ENCODE data around the gene ELOB. TPM values are rescaled to one million over a fixed set of nuclear protein-coding genes. Genes with fewer than 3 reads are reported as not detected.
A peak's percentile ranks its signal among the peaks of the same experiment; 100 is the strongest.

Gene ELOB
- 175 TPM for polyA plus RNA-seq
- long read RNA-seq, donor 1, transcript ELOB-202 (3 exons, 997 nt) = minor isoform, 57 of 131 reads
- long read RNA-seq, donor 1, transcript ELOB-203 (4 exons, 991 nt) = major isoform, 70 of 131 reads
- long read RNA-seq, donor 1, partial matches to known transcripts = 0 of 131 reads
- long read RNA-seq, donor 1, other reads (novel, unspliced or antisense) = 0 of 131 reads
- long read RNA-seq, donor 2, transcript ELOB-202 (3 exons, 997 nt) = major isoform, 134 of 263 reads
- long read RNA-seq, donor 2, transcript ELOB-203 (4 exons, 991 nt) = minor isoform, 119 of 263 reads
- long read RNA-seq, donor 2, partial matches to known transcripts = 6 of 263 reads
- long read RNA-seq, donor 2, other reads (novel, unspliced or antisense) = 0 of 263 reads
- long read RNA-seq, donor 3 = 0 reads
- long read RNA-seq, donor 4, transcript ELOB-203 (4 exons, 991 nt) = major isoform, 16 of 31 reads
- long read RNA-seq, donor 4, transcript ELOB-202 (3 exons, 997 nt) = minor isoform, 14 of 31 reads
- long read RNA-seq, donor 4, partial matches to known transcripts = 0 of 31 reads
- long read RNA-seq, donor 4, other reads (novel, unspliced or antisense) = 0 of 31 reads
- long read RNA-seq, donor 5, transcript ELOB-202 (3 exons, 997 nt) = major isoform, 66 of 128 reads
- long read RNA-seq, donor 5, transcript ELOB-203 (4 exons, 991 nt) = minor isoform, 60 of 128 reads
- long read RNA-seq, donor 5, partial matches to known transcripts = 0 of 128 reads
- long read RNA-seq, donor 5, other reads (novel, unspliced or antisense) = 0 of 128 reads
- long read RNA-seq, donor 6, transcript ELOB-203 (4 exons, 991 nt) = major isoform, 119 of 224 reads
- long read RNA-seq, donor 6, transcript ELOB-202 (3 exons, 997 nt) = minor isoform, 96 of 224 reads
- long read RNA-seq, donor 6, partial matches to known transcripts = 7 of 224 reads
- long read RNA-seq, donor 6, other reads (novel, unspliced or antisense) = 0 of 224 reads
- long read RNA-seq, donor 7, transcript ELOB-203 (4 exons, 991 nt) = major isoform, 96 of 193 reads
- long read RNA-seq, donor 7, transcript ELOB-202 (3 exons, 997 nt) = minor isoform, 86 of 193 reads
- long read RNA-seq, donor 7, partial matches to known transcripts = 8 of 193 reads
- long read RNA-seq, donor 7, other reads (novel, unspliced or antisense) = 0 of 193 reads
- long read RNA-seq, donor 8, transcript ELOB-202 (3 exons, 997 nt) = minor isoform, 140 of 395 reads
- long read RNA-seq, donor 8, transcript ELOB-203 (4 exons, 991 nt) = major isoform, 238 of 395 reads
- long read RNA-seq, donor 8, partial matches to known transcripts = 6 of 395 reads
- long read RNA-seq, donor 8, other reads (novel, unspliced or antisense) = 6 of 395 reads
- long read RNA-seq, donor 9, transcript ELOB-203 (4 exons, 991 nt) = major isoform, 195 of 349 reads
- long read RNA-seq, donor 9, transcript ELOB-205 (3 exons, 331 nt) = minor isoform, 6 of 349 reads
- long read RNA-seq, donor 9, transcript ELOB-202 (3 exons, 997 nt) = minor isoform, 147 of 349 reads
- long read RNA-seq, donor 9, partial matches to known transcripts = 0 of 349 reads
- long read RNA-seq, donor 9, other reads (novel, unspliced or antisense) = 0 of 349 reads
- long read RNA-seq, donor 10, transcript ELOB-202 (3 exons, 997 nt) = minor isoform, 113 of 274 reads
- long read RNA-seq, donor 10, transcript ELOB-203 (4 exons, 991 nt) = major isoform, 141 of 274 reads
- long read RNA-seq, donor 10, transcript ELOB-205 (3 exons, 331 nt) = minor isoform, 7 of 274 reads
- long read RNA-seq, donor 10, partial matches to known transcripts = 12 of 274 reads
- long read RNA-seq, donor 10, other reads (novel, unspliced or antisense) = 0 of 274 reads
- long read RNA-seq, donor 11, transcript ELOB-202 (3 exons, 997 nt) = minor isoform, 81 of 212 reads
- long read RNA-seq, donor 11, transcript ELOB-203 (4 exons, 991 nt) = major isoform, 115 of 212 reads
- long read RNA-seq, donor 11, partial matches to known transcripts = 11 of 212 reads
- long read RNA-seq, donor 11, other reads (novel, unspliced or antisense) = 0 of 212 reads

- Histone ChIP-seq H3K27ac (ENCODE audit: low read length) (peak within 1 kb of the TSS; percentile 97), H3K4me3 (ENCODE audit: low read length) (peak within 1 kb of the TSS; percentile 93), H3K36me3 (ENCODE audit: control insufficient read depth, insufficient read depth, low read length) (peaks cover 27% of the 10 kb centered on the region), H3K27me3 (ENCODE audit: control insufficient read depth, insufficient read depth, low read length) (peaks cover 6% of the 10 kb centered on the region), H3K9me3 (ENCODE audit: control insufficient read depth, low read depth, low read length) (no peaks in the 10 kb centered on the region), H3K4me1 (ENCODE audit: control insufficient read depth, insufficient read depth, low read length) (peaks cover 20% of the 10 kb centered on the region)
- peak; percentile 89 to 93 for DNase-seq
- no CpG with 5 or more reads among the region's 70 CpGs for WGBS (ENCODE audit: insufficient coverage, low lambda C conversion rate)
Measured at GRCh38 chr16:2777231-2777902, at the start of gene ELOB. Gene ELOB (minus strand): TSS chr16:2777280. CDS start chr16:2777239, 41 bp downstream.

- no peaks in the 10 kb centered on the region for H3K36me3 ChIP-seq (ENCODE audit: control insufficient read depth, insufficient read depth, low read length)
- peaks cover 14% of the 10 kb centered on the region for H3K4me1 ChIP-seq (ENCODE audit: control insufficient read depth, insufficient read depth, low read length)
- H3K27ac ChIP-seq (ENCODE audit: low read length) = no peak overlapping the region
- DNase-seq = no peak
- no peaks in the 10 kb centered on the region for H3K27me3 ChIP-seq (ENCODE audit: control insufficient read depth, insufficient read depth, low read length)
- H3K9me3 ChIP-seq (ENCODE audit: control insufficient read depth, low read depth, low read length) = peaks cover 4% of the 10 kb centered on the region
- no CpG with 5 or more reads among the region's 11 CpGs for WGBS (ENCODE audit: insufficient coverage, low lambda C conversion rate)
- H3K4me3 ChIP-seq (ENCODE audit: low read length) = no peak overlapping the region
Measured at GRCh38 chr16:2825906-2826305, 48.8 kb upstream of the ELOB start.

- H3K27ac ChIP-seq (ENCODE audit: low read length) = no peak overlapping the region
- 83% methylated on average over 1 of the region's 26 CpGs for WGBS (ENCODE audit: insufficient coverage, low lambda C conversion rate)
- peaks cover 10% of the 10 kb centered on the region for H3K4me1 ChIP-seq (ENCODE audit: control insufficient read depth, insufficient read depth, low read length)
- H3K4me3 ChIP-seq (ENCODE audit: low read length) = no peak overlapping the region
- DNase-seq = no peak
- no peaks in the 10 kb centered on the region for H3K27me3 ChIP-seq (ENCODE audit: control insufficient read depth, insufficient read depth, low read length)
- peaks cover 2% of the 10 kb centered on the region for H3K9me3 ChIP-seq (ENCODE audit: control insufficient read depth, low read depth, low read length)
- no peaks in the 10 kb centered on the region for H3K36me3 ChIP-seq (ENCODE audit: control insufficient read depth, insufficient read depth, low read length)
Measured at GRCh38 chr16:2825049-2825742, 48.1 kb upstream of the ELOB start.

- H3K36me3 ChIP-seq (ENCODE audit: control insufficient read depth, insufficient read depth, low read length) = no peaks in the 10 kb centered on the region
- no peak overlapping the region for H3K27ac ChIP-seq (ENCODE audit: low read length)
- no peaks in the 10 kb centered on the region for H3K9me3 ChIP-seq (ENCODE audit: control insufficient read depth, low read depth, low read length)
- H3K4me1 ChIP-seq (ENCODE audit: control insufficient read depth, insufficient read depth, low read length) = peaks cover 5% of the 10 kb centered on the region
- no peak overlapping the region for H3K4me3 ChIP-seq (ENCODE audit: low read length)
- no peaks in the 10 kb centered on the region for H3K27me3 ChIP-seq (ENCODE audit: control insufficient read depth, insufficient read depth, low read length)
- no CpG with 5 or more reads among the region's 10 CpGs for WGBS (ENCODE audit: insufficient coverage, low lambda C conversion rate)
- no peak for DNase-seq
Measured at GRCh38 chr16:2824626-2825025, 47.5 kb upstream of the ELOB start.

- whole genome bisulfite sequencing (ENCODE audit: insufficient coverage, low lambda C conversion rate) = no CpG with 5 or more reads among the region's 4 CpGs
- Histone ChIP-seq H3K9me3 (ENCODE audit: control insufficient read depth, low read depth, low read length) (no peaks in the 10 kb centered on the region), H3K36me3 (ENCODE audit: control insufficient read depth, insufficient read depth, low read length) (no peaks in the 10 kb centered on the region), H3K27me3 (ENCODE audit: control insufficient read depth, insufficient read depth, low read length) (no peaks in the 10 kb centered on the region), H3K4me1 (ENCODE audit: control insufficient read depth, insufficient read depth, low read length) (no peaks in the 10 kb centered on the region), H3K27ac (ENCODE audit: low read length) (no peak overlapping the region), H3K4me3 (ENCODE audit: low read length) (no peak overlapping the region)
- no peak for DNase-seq
Measured at GRCh38 chr16:2822496-2822895, 45.4 kb upstream of the ELOB start.

GRCh38 chr16:2822158-2822495, 45.0 kb upstream of the ELOB start:
- Histone ChIP-seq H3K9me3 (ENCODE audit: control insufficient read depth, low read depth, low read length) (no peaks in the 10 kb centered on the region), H3K4me1 (ENCODE audit: control insufficient read depth, insufficient read depth, low read length) (no peaks in the 10 kb centered on the region), H3K27ac (ENCODE audit: low read length) (no peak overlapping the region), H3K4me3 (ENCODE audit: low read length) (no peak overlapping the region), H3K36me3 (ENCODE audit: control insufficient read depth, insufficient read depth, low read length) (no peaks in the 10 kb centered on the region), H3K27me3 (ENCODE audit: control insufficient read depth, insufficient read depth, low read length) (no peaks in the 10 kb centered on the region)
- WGBS (ENCODE audit: insufficient coverage, low lambda C conversion rate) = 80% methylated on average over 1 of the region's 8 CpGs
- DNase-seq = no peak

GRCh38 chr16:2821487-2822157, 44.5 kb upstream of the ELOB start:
- WGBS (ENCODE audit: insufficient coverage, low lambda C conversion rate) = no CpG with 5 or more reads among the region's 9 CpGs
- H3K36me3 ChIP-seq (ENCODE audit: control insufficient read depth, insufficient read depth, low read length) = no peaks in the 10 kb centered on the region
- no peak overlapping the region for H3K4me3 ChIP-seq (ENCODE audit: low read length)
- H3K27me3 ChIP-seq (ENCODE audit: control insufficient read depth, insufficient read depth, low read length) = no peaks in the 10 kb centered on the region
- no peaks in the 10 kb centered on the region for H3K9me3 ChIP-seq (ENCODE audit: control insufficient read depth, low read depth, low read length)
- no peak overlapping the region for H3K27ac ChIP-seq (ENCODE audit: low read length)
- DNase-seq = no peak
- H3K4me1 ChIP-seq (ENCODE audit: control insufficient read depth, insufficient read depth, low read length) = no peaks in the 10 kb centered on the region

GRCh38 chr16:2820836-2821486, 43.9 kb upstream of the ELOB start:
- Histone ChIP-seq H3K4me3 (ENCODE audit: low read length) (no peak overlapping the region), H3K27ac (ENCODE audit: low read length) (no peak overlapping the region), H3K27me3 (ENCODE audit: control insufficient read depth, insufficient read depth, low read length) (no peaks in the 10 kb centered on the region), H3K4me1 (ENCODE audit: control insufficient read depth, insufficient read depth, low read length) (no peaks in the 10 kb centered on the region), H3K36me3 (ENCODE audit: control insufficient read depth, insufficient read depth, low read length) (no peaks in the 10 kb centered on the region), H3K9me3 (ENCODE audit: control insufficient read depth, low read depth, low read length) (no peaks in the 10 kb centered on the region)
- WGBS (ENCODE audit: insufficient coverage, low lambda C conversion rate) = no CpG with 5 or more reads among the region's 14 CpGs
- DNase-seq = no peak

Data from large intestine (tissue), 12 donors.